NCI-H187 treated with DMSO at 0.1 percent for 48 hours (cell line): ENCODE data around the gene NEURL4.
A peak's percentile ranks its signal among the peaks of the same experiment; 100 is the strongest.
"Not testable (repeated sequence)": the region's sequence is repeated elsewhere in the genome, so short reads cannot be mapped to it uniquely, and the experiment has no call there.

ENCODE experiments used
- DNase-seq: peaks from one replicate; lab custom pipeline; 2025; lab: John Stamatoyannopoulos, UW

The NEURL4 gene

GRCh38 chr17:7347630-7348477 lies 18.7 kb upstream of the NEURL4 start:
- DNase-seq, result no peak

- no peak for DNase-seq
These were observed 17.9 kb upstream of the NEURL4 start for GRCh38 chr17:7346761-7347614.

DNA sequence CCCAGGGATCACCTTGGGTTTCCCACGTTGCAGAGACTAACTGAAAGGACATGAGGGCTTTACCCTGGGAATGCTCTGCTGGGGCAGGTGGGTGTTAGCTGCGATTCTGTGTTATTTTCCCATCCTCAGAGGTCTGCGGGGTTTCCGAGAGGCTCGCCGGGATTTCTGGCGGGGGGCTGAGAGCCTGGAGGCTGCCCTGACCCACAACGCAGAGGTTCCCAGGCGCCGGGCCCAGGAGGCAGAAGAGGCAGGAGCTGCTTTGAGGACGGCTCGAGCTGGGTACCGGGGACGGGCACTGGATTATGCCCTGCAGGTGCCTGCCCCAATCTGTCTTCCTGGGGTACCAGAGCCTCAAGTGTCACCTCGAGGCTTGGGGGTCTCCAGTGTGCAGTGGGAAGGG lies 14.1 kb upstream of the NEURL4 start:
- DNase-seq, result no peak

GRCh38 chr17:7341842-7342241 lies 12.7 kb upstream of the NEURL4 start:
- DNase-seq, result no peak

DNA sequence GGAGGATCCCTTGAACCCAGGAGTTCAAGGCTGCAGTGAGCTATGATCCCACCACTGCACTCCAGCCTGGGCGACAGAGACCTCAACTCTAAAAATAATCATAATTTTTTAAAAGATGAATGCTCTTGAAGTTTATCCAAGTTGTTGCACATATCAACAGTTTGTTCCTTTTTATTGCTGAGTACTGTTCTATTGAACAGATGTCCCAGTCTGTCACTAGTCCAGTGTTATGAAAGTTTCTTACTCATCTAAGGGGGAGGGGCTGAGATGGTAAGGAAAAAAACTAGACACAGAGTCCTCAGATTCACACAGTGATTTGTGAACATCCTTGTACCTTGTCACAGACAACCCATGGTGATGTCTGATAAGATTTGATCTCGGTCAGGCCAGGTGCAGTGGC lies 11.0 kb upstream of the NEURL4 start:
- no peak for DNase-seq

DNA sequence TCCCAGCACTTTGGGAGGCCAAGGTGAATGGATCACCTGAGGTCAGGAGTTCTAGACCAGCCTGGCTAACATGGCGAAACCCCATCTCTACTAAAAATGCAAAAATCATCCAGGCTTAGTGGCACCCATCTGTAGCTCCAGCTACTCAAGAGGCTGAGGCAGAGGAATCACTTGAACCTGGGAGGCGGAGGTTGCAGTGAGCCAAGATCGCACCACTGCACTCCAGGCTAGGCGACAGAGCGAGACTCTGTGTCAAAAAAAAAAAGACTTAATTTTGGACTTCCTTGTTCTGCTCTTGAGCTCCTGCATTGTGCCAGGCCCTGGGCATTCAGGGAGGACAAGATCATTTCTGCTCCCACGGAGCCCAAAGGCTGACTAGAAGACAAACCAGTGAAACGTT lies 8.5 kb upstream of the NEURL4 start:
- DNase-seq, result not testable (repeated sequence)

DNA sequence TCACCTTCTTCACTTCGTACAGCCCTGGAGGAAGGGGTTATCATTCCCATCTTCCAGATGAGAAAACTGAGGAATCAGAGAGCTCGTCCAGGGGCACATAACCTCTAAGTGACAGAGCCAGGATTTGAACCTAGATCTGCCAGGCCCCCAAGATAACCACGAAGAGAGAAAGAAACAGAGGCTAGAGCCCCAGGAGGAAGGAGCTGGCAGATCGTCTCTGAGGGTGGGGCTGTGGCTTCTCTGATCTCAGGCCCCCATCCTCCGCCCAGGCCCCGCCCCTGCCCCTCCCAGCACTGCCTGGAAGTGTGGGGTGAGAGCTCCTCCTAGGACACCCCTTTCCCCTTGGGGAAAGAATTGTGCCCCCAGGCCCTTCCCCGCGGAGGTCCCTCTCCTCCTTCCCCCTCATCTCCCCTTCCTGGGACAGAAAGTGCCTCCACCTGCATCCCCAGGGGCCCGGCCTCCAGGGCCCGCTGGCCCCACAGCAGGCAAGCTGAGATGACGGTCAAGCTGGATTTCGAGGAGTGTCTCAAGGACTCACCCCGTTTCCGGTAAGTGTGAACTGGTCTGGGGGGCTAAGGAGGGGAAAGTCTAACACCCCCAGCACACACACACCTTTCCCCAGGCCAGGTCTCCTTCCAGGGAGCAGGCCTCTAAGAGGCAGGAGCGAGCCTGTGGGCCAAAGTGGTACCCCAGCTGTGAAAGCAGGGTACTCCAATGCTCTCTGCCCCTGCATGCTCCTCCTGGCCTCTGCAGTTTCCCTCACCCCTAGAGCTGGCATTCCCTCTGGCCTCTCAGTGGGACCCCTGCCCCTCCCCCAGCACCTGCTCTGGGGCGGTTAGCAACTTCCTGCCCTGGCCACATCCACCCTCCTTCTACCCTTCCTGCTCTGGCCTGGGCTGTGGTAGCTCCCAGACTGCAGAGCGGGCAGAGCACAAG lies 7.4 kb upstream of the NEURL4 start, which contains the start of gene ACAP1:
Gene ACAP1, plus strand, starts transcription at position 290 of the 936 bp plus-strand sequence. Its CDS starts 206 bp downstream, at position 496.
- no peak for DNase-seq

DNA sequence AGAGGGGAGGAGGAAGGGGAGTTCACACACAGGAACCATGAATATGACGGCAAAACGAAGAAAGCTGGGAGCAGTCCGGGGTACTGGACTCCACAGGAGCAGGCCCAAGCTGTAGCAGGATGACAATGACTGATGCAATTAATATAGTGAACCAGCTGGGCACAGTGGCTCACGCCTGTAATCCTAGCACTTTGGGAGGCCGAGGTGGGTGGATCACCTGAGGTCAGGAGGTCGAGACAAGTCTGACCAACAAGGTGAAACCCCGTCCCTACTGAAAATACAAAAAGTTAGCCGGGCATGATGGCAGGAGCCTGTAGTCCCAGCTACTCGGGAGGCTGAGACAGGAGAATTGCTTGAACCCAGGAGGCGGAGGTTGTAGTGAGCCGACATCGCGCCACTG lies 6.6 kb upstream of the NEURL4 start:
- not testable (repeated sequence) for DNase-seq

DNA sequence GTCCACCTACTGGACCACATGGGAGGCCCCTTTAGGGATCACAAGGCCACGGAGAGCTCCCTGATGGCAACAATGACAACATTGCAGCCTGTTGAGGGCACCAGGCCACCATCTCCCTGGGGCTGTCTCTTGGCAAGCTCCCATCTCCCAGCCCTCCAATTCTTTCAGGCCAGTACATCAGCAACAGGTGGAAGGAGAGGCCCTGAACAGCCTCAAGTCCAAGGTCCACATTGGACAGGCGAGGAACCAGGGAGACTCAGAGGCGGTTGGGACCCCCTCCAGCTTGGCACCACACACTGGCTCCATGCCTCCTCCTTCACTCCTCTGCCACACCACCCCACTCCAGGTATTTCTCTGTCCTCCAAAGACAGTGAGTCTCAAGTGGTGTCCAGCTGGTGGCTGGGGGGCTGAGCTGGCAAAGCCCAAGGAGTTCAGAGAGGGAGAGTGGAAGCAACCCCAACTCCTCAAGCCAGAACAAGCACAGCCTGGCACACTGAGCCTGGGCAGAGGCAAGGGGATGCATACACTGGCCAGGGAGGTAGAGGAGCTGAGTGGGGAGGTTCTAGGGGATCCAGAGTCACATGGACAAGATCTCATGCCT lies 5.9 kb upstream of the NEURL4 start:
- no peak for DNase-seq

DNA sequence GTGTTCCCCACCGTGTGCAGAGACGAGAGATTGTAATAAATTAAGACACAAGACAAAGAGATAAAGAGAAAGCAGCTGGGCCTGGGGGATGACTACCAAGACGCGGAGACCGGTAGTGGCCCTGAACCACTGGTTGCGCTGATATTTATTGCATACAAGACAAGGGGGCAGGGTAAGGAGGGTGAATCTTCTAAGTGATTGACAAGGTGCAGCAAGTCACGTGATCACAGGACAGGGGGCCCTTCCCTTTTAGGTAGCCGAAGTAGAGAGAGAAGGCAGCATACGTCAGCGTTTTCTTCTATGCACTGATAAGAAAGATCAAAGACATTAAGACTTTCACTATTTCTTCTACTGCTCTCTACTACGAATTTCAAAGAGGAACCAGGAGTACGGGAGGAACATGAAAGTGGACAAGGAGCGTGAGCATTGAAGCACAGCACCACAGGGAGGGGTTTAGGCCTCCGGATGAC lies 3.5 kb upstream of the NEURL4 start:
- DNase-seq, result not testable (repeated sequence)

- DNase-seq, result no peak
These were observed 3.0 kb upstream of the NEURL4 start for GRCh38 chr17:7332111-7332510.

DNA sequence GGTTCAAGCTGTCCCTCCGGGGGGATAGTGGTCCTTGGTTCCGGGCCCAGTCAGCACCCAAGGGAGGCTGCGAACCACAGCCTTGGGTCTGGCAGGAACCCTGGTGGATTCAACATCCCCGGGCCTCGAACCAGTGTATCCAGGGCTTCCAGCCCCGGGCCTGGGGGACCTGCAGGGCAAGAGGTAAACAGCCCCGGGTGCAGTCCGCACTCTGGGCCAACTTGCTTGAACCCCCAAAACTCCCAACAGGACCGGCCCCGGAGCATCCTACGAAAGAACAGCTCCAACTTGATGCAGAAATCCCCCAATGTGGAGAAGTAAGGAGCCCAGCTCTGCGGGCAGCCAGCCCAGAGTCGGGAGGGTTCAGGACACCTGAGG lies 1.5 kb upstream of the NEURL4 start:
- no peak for DNase-seq

DNA sequence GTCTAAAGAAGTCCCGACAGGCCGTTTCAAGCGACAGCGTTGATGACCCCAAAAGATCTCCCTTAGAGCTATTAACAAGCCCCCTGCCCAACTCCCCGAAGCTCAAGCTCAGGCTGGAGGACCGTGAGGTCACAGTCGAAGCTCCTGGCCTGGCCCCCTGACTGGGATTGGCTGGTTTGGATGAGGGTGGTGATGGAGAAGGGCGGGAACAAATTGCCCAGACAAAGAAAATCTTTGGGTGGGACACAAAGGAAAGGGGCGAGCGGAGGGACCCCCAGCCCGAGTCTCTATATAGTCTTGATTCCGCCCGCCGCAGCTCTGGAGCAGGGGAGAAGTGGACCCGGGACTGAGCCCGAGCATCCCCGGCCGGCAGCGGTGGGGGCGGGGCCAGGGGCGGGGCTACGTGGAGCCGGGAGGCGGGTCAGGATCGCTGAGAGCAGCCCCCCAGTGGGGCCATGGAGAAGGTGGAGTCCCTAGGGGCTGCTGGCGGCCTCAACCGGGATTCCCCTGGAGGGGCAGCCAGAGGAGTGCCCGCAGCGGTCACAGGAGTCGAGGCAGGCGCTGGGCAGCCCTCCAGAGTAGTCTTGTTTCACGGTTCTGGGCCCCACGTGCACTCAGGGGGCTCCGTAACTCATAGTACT lies 982 bp upstream of the NEURL4 start:
- no peak for DNase-seq

GRCh38 chr17:7329374-7329996 lies 350 bp upstream of the NEURL4 start:
- peak; percentile 74 for DNase-seq

DNA sequence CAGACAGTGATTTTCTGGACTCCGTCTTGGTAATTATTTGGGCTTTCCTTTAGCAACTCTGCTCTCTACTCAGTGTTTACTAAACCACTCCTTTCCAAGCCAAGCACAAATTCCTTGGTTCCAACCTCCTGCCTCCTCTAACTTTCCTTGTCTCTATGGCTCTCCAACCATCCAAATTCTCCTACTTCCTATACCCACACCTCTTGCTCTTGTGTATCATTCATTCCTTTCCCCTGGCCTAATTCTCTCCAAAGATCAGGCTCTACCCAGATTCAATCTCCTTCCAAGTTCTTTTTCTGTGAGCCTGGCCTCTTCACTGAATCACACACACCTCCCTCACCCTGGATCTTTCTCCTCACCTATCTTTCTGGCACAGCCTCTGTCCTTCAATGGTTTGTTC lies 1.1 kb downstream of the NEURL4 start:
- DNase-seq, result no peak

GRCh38 chr17:7327501-7327900 lies 1.6 kb downstream of the NEURL4 start:
- no peak for DNase-seq

DNA sequence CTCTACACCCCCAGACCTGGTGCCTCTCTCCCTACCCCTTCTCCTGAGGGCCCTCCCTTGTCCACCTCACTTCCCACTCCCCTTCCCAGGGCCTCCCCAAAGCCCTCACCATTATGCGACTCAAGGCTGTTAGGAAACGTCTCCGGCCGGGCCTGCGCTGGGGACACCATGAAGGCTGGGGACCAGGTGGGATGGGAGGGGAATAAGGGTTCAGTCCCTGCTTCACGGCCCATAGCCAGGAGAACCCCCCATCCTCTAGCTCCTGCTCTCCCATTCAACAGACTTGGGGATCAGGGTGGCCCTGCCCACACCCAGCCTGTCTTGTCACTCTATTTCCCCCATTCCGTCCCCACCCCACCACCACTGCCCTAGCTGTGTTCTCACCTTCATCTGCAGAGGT lies 2.1 kb downstream of the NEURL4 start:
- DNase-seq, result no peak

DNA sequence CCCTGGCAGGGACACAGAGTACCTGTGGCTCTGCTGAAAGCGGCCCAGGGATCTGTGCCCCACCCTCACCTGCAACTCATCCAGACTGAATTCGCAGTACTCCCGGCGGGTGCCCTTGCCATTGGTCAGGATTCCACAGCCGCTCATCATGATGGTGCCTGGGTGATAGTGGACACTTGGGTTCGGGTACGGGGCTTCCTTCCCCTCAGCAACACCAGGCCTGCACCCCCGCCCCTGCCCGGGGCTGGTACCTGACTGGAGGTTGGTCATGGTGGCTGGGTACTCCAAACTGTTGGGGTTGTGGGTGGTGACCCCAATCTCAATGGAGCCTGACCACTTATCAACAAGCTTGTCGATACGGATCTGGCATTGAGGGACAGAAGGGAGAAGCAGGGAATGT lies 2.9 kb downstream of the NEURL4 start:
- DNase-seq, result no peak

DNA sequence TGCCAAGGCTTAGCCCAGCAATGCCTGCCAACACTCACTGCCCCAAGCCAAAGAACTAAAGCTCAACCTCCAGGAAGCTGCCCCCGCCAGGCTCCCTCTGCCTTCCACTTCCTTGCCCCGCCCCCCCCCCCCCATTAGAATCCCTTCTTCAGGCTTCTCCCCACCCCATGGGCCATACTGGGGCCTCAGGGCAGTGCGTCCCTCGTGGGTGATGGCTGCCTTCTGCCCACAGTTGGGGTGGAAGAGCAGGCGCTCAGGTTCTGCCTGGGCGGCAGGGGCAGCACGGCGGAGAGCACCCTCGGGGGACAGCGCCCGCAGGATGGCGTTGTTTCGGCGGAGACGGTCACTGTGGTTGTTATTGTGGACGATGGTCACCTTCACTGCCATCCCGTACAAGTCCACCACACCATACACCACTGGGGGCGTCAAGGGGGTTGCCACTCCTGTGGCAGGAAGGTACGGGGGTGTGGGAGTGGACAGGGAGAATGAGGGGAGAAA lies 4.1 kb downstream of the NEURL4 start:
- DNase-seq, result no peak

DNA sequence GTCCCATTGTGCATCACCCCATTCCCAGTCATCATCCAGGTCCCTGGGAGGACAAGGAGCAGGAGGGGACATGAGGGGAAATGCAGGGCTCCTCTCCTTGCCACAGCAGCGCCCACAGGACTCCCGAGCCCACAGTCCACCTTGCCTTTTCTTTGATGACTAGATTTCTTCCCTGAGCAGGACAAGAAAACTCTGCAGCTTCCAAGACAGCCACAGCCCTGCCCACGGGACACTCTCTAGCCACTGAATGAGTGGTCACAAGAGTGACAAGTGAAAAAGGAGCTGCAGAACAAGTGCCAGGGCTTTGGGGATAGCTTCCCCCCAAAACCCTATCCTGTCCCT lies 4.7 kb downstream of the NEURL4 start:
- no peak for DNase-seq
